ENCODE measurements around the gene CRELD2.

Gene CRELD2

DNA sequence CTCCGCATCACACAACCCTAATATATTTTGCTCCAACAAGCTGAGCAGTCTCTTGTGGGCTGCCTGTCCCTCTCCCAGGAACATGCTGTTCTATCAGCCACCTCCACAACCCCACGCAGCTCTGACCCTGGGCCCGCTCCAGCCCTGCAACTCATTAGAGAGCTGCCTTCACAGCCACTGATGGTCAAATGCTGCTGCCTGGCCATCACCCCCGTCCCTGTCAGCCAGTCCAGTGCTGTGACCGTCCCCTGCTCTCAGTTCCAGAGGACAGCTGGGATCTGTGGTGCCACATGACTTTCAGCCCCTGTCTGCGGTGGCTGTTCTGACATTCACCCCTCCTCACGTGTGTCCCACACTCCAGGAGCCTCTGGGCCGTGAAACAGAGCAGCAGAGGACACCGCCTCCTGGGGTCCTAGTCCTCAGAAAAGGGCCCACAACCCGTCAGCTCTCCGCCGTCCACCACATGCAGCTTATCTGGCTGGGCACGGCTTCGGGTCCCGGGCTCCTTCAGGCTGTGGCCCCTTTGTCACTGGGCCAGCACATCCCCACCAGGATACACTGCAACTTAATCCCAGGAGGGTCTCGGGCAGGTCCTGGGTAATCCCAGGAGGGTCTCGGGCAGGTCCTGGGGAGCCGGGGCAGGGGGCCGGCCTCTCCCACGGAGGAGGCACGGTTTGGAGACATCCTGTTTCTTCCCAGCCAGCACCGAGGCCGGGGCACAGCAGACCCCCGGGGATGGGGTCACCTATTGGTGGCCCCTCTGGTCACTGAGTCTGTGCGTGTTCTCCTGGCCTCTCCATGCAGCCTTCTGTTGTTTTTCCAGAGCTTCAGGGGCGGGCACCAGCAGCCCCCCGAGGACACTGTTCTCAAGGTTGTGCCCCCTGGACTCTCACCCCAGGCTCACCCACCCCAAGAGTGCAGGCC is 15.1 kb downstream of the CRELD2 start:
- DNase-seq (ENCODE audit: low read depth), result no peak
- H3K4me3 ChIP-seq (ENCODE audit: control insufficient read depth, low read depth, low read length), result no peak overlapping the region
- TF ChIP-seq, protein P1, sequence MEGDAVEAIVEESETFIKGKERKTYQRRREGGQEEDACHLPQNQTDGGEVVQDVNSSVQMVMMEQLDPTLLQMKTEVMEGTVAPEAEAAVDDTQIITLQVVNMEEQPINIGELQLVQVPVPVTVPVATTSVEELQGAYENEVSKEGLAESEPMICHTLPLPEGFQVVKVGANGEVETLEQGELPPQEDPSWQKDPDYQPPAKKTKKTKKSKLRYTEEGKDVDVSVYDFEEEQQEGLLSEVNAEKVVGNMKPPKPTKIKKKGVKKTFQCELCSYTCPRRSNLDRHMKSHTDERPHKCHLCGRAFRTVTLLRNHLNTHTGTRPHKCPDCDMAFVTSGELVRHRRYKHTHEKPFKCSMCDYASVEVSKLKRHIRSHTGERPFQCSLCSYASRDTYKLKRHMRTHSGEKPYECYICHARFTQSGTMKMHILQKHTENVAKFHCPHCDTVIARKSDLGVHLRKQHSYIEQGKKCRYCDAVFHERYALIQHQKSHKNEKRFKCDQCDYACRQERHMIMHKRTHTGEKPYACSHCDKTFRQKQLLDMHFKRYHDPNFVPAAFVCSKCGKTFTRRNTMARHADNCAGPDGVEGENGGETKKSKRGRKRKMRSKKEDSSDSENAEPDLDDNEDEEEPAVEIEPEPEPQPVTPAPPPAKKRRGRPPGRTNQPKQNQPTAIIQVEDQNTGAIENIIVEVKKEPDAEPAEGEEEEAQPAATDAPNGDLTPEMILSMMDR (IDR thresholded peaks at IDR 0.05; ENCODE audit: control insufficient read depth, insufficient read depth, low read depth, low read length, missing control alignments), result no peak

DNA sequence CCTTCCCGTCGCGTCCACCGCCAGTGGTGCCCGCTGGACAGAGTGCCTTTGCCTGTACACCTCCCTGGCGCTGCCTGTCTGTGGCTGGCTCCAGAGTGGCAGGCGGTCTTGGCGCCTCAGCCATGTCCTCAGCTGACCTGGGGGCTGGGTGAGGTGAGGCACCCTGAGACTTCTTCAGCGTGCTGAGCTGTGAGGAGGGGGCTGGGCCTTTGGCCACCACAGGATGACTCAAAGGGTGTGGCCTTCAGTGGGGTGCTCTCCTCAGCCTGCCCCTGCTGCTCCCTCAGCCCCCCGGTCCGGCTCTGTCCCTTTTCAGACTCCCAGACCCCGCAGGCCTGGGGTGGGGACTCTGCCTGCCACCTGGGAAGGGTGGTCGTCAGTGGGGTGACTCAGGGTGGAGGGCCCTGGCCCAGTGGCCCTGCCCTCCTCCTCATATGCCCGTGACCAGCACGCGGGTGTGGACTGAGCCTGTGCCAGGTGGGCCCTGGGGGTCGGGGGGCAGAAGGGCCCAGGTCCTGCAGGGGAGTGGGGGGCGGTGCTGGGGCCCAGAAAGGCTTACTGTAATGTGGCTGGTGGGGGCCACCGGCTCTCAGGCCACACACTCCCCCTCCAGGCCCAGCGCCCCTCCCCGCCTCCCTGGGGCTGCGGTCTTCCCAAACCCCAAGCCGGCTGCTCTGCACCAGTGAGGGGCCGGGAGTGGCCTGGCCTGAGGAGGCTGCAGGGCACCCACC is 15.9 kb downstream of the CRELD2 start:
- H3K4me3 ChIP-seq (ENCODE audit: control insufficient read depth, low read depth, low read length), result peak overlapping the region; percentile 20; the same call in 1 of the 2 replicates

GRCh38 chr22:49934891-49935557 is 16.6 kb downstream of the CRELD2 start:
- TF ChIP-seq, protein P1 (IDR thresholded peaks at IDR 0.05; ENCODE audit: control insufficient read depth, insufficient read depth, low read depth, low read length, missing control alignments), result no peak
- DNase-seq (ENCODE audit: low read depth), result no peak

More for the DNA sequence above, 15.9 kb downstream of the CRELD2 start:
- DNase-seq (ENCODE audit: low read depth), result no peak
- TF ChIP-seq, protein P1 (IDR thresholded peaks at IDR 0.05; ENCODE audit: control insufficient read depth, insufficient read depth, low read depth, low read length, missing control alignments), result no peak

GRCh38 chr22:49935561-49935960 is 17.1 kb downstream of the CRELD2 start:
- TF ChIP-seq, protein P1 (IDR thresholded peaks at IDR 0.05; ENCODE audit: control insufficient read depth, insufficient read depth, low read depth, low read length, missing control alignments), result no peak
- no peak overlapping the region for H3K4me3 ChIP-seq (ENCODE audit: control insufficient read depth, low read depth, low read length)
- no peak for DNase-seq (ENCODE audit: low read depth)

More at GRCh38 chr22:49934891-49935557, 16.6 kb downstream of the CRELD2 start:
- H3K4me3 ChIP-seq (ENCODE audit: control insufficient read depth, low read depth, low read length), result peak overlapping the region; percentile 20

- H3K4me3 ChIP-seq (ENCODE audit: control insufficient read depth, low read depth, low read length), result peak overlapping the region; percentile 19
- DNase-seq (ENCODE audit: low read depth), result no peak
- TF ChIP-seq, protein P1 (IDR thresholded peaks at IDR 0.05; ENCODE audit: control insufficient read depth, insufficient read depth, low read depth, low read length, missing control alignments), result no peak
Measured at GRCh38 chr22:49936018-49936972, 17.9 kb downstream of the CRELD2 start.
